MG63 (cell line): ENCODE data around the gene FADS1. TPM values are rescaled to one million over a fixed set of nuclear protein-coding genes. Genes with fewer than 3 reads are reported as not detected.

ENCODE experiments used
- DNase-seq: peaks from one replicate; pipeline ENCODE4 v3.0.0-alpha.2; 2020
- H3K27me3 ChIP-seq: fragments of 250-450 bp; sonication (Bioruptor Pico); 2 replicates; pipeline ENCODE4 v1.5.1; 2020; ENCODE audit warnings: mild to moderate bottlenecking, moderate library complexity
- H3K36me3 ChIP-seq: fragments of 250-450 bp; sonication (Bioruptor Pico); 2 replicates; pipeline ENCODE4 v1.5.1; 2020; ENCODE audit warnings: mild to moderate bottlenecking, moderate library complexity
- H3K4me3 ChIP-seq: fragments of 250-450 bp; sonication (Bioruptor Pico); 2 replicates; pipeline ENCODE4 v1.5.1; 2020; ENCODE audit warnings: mild to moderate bottlenecking, moderate library complexity
- H3K9me3 ChIP-seq: fragments of 250-450 bp; sonication (Bioruptor Pico); 2 replicates; pipeline ENCODE4 v1.5.1; 2020; ENCODE audit warnings: mild to moderate bottlenecking, moderate library complexity
- total RNA-seq: library from RNA; depleted of rRNA; stranded (reverse); fragments of >200 nt; shearing (Covaris generic); gene quantifications from 2 replicates; pipeline ENCODE4 v1.2.3, GENCODE V29; 2014; ENCODE audit warnings: low replicate concordance

FADS1 gene
- total RNA-seq, 1 experiment from 2014 or later: 28.3 TPM

GRCh38 chr11:61763930-61764605 lies 52.7 kb downstream of the FADS1 start:
- H3K4me3 ChIP-seq: no peak overlapping the region
- H3K9me3 ChIP-seq: no peaks in the 10 kb centered on the region
- no peaks in the 10 kb centered on the region for H3K36me3 ChIP-seq
- H3K27me3 ChIP-seq: no peaks in the 10 kb centered on the region
- no peak for DNase-seq

- H3K4me3 ChIP-seq: no peak overlapping the region
- H3K9me3 ChIP-seq: no peaks in the 10 kb centered on the region
- H3K36me3 ChIP-seq: no peaks in the 10 kb centered on the region
- no peak for DNase-seq
- no peaks in the 10 kb centered on the region for H3K27me3 ChIP-seq
Observed at GRCh38 chr11:61762798-61763197, 54.0 kb downstream of the FADS1 start.

GRCh38 chr11:61762223-61762615 lies 54.6 kb downstream of the FADS1 start:
- no peaks in the 10 kb centered on the region for H3K27me3 ChIP-seq

GRCh38 chr11:61761440-61762222 lies 55.2 kb downstream of the FADS1 start:
- Histone ChIP-seq H3K9me3 (no peaks in the 10 kb centered on the region), H3K27me3 (no peaks in the 10 kb centered on the region), H3K36me3 (no peaks in the 10 kb centered on the region), H3K4me3 (no peak overlapping the region)
- peak; percentile 19 for DNase-seq

More at GRCh38 chr11:61762223-61762615, 54.6 kb downstream of the FADS1 start:
- H3K36me3 ChIP-seq: no peaks in the 10 kb centered on the region
- DNase-seq: no peak
- H3K9me3 ChIP-seq: no peaks in the 10 kb centered on the region
- H3K4me3 ChIP-seq: no peak overlapping the region

- no peak for DNase-seq
- Histone ChIP-seq H3K4me3 (no peak overlapping the region), H3K27me3 (no peaks in the 10 kb centered on the region), H3K9me3 (no peaks in the 10 kb centered on the region), H3K36me3 (no peaks in the 10 kb centered on the region)
Observed at GRCh38 chr11:61760946-61761345, 55.9 kb downstream of the FADS1 start.

- Histone ChIP-seq H3K9me3 (no peaks in the 10 kb centered on the region), H3K4me3 (no peak overlapping the region), H3K36me3 (no peaks in the 10 kb centered on the region), H3K27me3 (no peaks in the 10 kb centered on the region)
- no peak for DNase-seq
Observed at GRCh38 chr11:61757213-61757862, 59.5 kb downstream of the FADS1 start.

DNA sequence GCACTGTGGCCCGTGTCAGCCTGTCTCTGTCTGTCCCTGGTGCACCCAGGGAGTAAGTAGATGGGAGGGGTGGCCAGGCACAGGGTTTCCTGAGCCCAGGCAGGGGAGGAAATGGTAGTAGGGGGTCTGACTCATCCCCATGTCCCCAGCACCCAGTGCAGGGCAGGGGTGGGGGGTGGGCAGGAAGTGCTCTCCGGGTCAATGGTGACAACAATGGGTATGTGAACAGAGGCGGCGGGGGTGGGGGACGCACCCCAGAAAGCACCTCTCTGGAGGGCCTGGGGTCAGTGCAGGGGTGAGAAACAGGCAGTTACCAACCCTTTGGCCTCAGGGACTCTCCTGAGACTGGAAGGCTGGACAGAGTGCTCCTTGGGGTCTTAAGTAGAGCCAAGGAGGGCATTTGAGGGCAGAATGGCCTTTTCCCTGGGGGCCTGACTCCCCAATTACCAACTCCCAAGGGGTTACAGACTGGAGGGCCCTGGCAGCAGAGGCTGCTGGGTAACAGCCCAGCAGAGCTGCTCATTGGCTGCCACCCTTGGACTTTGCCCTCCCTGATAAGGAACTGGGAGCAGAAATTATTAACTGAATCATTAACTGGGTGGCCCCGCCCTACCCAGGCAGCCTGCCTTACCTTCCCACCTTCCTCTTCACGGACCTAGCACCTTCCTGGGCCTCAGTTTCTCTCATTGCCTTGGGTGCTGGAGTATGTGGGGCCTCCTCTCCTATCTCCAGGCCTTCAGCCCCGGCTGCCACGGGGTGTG lies 60.2 kb downstream of the FADS1 start:
- H3K36me3 ChIP-seq: no peaks in the 10 kb centered on the region
- no peaks in the 10 kb centered on the region for H3K9me3 ChIP-seq
- H3K4me3 ChIP-seq: no peak overlapping the region
- no peaks in the 10 kb centered on the region for H3K27me3 ChIP-seq
- peak; percentile 65 for DNase-seq

- no peak overlapping the region for H3K4me3 ChIP-seq
- DNase-seq: no peak
- no peaks in the 10 kb centered on the region for H3K9me3 ChIP-seq
- no peaks in the 10 kb centered on the region for H3K36me3 ChIP-seq
- H3K27me3 ChIP-seq: no peaks in the 10 kb centered on the region
Observed at GRCh38 chr11:61756147-61756451, 60.7 kb downstream of the FADS1 start.

DNA sequence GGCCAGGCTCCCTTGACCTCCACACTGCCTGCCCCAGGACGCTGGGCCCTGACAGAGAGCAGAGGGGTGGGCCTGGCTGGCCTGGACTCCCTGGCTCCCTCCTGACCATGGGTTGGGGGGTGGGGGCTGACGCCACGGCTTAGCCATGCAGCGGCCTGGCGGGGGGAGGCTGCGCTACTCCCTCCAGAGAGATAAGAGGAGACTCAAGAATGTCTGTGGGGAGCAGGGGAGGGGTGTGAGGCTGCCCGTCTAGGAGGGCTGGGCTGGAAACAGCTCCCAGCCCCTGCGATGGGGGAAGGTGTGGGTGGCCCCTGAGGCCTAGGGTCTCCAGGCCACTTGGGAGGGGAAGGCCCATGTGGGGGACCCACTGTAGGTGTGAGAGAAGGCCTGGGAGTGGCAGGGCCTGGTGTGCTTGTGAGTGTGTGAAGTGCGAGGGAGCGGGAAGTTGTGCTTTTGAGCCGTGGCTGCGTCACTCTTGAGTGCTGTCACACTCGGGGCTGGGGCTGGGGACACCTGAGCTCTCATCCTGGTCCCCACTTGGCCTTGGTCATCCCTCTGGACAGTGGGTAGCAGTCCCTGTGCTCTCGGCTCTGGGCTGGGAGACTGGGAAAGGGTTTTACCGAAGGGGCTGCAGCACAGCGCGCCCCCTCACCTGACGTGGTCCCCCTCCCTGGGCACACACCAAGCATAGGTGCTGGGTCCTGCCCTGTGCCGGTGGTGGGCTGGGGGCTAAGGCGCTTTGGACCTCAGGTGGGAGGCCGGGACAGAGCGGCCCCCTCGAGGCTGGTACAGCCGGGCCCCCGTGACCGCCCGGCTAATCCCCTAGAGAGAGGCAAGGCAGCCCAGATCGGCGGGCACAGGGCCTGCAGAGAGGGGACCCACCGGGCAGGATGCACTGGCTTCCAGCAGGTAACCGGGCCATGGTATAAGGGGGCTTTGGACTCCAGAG lies 62.0 kb downstream of the FADS1 start:
- no peaks in the 10 kb centered on the region for H3K9me3 ChIP-seq
- no peak for DNase-seq

DNA sequence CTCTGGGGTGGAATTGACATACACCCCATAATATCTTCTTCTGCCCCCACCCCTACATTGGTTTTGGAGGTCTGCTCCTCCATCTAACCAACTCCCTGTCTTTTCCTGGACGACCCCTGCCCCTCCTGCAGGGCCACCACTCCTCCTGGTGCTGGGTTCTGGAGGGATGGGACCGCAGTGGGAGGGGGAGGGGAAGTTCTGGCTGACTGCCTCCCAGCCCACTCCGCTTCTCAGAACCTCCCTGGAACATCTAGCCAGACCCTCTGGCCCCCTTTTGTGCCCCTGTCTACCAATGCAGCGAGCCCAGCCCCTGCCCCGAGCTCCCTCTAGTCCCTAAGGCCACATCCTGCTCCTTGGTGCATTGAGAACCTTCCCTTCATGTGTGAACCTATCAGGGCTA lies 63.1 kb downstream of the FADS1 start:
- Histone ChIP-seq H3K36me3 (no peaks in the 10 kb centered on the region), H3K9me3 (no peaks in the 10 kb centered on the region), H3K27me3 (no peaks in the 10 kb centered on the region), H3K4me3 (no peak overlapping the region)
- no peak for DNase-seq

More for the DNA sequence above, 62.0 kb downstream of the FADS1 start:
- Histone ChIP-seq H3K4me3 (no peak overlapping the region), H3K36me3 (no peaks in the 10 kb centered on the region), H3K27me3 (no peaks in the 10 kb centered on the region)

- DNase-seq: no peak
- Histone ChIP-seq H3K4me3 (peak overlapping the region; percentile 35), H3K27me3 (no peaks in the 10 kb centered on the region), H3K9me3 (no peaks in the 10 kb centered on the region), H3K36me3 (no peaks in the 10 kb centered on the region)
Observed at GRCh38 chr11:61752925-61753521, 63.8 kb downstream of the FADS1 start.

DNA sequence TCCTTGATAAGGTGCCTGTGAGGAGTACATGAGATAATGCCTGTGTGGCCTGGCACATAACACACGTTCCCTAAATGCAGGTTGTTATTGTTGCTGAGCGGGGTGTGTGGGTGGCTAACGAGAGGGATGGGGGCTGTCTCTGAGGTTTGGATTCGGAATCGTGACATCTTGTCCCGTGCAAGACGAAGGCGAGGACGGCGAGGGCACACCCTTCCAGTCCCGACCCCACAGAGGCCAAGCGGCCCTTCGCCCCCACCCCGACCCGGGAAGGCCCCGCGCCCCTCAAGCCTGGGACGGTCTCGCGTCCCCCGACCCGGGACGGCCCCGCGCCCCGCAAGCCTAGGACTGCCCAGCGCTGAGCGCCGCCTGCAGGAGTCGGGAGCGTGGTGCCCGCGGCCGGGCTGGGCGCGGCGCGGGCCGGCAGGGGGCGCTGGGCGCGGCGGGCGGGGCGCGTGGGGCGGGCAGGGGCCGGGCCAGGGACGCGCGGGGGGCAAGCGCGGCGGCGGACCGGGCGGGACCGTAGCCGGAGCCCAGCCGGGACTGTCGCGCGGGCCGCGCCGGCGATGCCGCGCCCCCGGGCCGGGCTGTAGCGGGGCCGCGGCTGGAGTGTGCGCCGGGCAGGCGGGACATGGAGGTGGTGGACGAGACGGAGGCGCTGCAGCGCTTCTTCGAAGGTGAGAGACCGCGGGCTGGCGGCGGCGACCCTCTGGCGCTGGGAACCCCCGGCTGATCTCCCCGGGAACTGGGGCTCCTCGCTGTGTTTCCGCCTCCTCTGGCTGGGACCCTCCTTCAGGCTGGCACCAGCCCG lies 64.5 kb downstream of the FADS1 start, which contains the start of gene MYRF:
TSS of gene MYRF (plus strand) at position 520 of the 808 bp plus-strand sequence. CDS start at position 629, 109 bp downstream.
- Histone ChIP-seq H3K36me3 (no peaks in the 10 kb centered on the region), H3K9me3 (no peaks in the 10 kb centered on the region), H3K4me3 (peak within 1 kb of the TSS; percentile 35), H3K27me3 (no peaks in the 10 kb centered on the region)
- DNase-seq: peak; percentile 51

- Histone ChIP-seq H3K4me3 (no peak overlapping the region), H3K27me3 (no peaks in the 10 kb centered on the region), H3K9me3 (no peaks in the 10 kb centered on the region), H3K36me3 (no peaks in the 10 kb centered on the region)
- no peak for DNase-seq
Observed at GRCh38 chr11:61751384-61751783, 65.4 kb downstream of the FADS1 start.

DNA sequence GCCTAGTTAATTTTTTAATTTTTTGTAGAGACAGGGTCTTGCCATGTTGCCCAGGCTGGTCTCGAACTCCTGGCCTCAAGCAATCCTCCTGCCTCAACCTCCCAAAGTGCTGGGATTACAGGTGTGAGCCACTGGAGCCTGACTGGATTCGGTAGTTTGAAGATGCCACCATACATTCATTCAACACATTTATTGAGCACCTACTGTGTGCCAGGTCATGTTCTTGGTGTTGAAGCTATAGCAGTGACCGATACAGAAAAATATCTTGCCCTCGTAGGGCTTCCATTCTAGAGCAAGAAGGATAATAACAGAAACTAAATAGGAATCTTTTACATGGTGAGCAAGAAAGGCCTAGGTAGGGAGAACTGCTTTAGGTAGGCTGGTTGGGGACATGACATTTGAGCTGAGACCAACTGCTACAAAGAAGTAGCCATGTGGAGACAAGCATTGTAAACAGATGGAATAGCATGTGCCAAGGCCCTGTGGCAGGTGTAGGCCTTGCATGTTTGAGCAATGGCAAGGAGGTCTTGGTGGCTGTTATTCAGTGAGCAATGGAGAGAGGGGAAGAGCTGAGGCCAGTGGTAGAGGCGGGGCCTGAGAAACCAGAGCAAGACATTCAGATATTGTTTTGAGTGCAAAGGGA lies 66.1 kb downstream of the FADS1 start:
- Histone ChIP-seq H3K27me3 (no peaks in the 10 kb centered on the region), H3K36me3 (no peaks in the 10 kb centered on the region), H3K4me3 (no peak overlapping the region), H3K9me3 (no peaks in the 10 kb centered on the region)
- DNase-seq: no peak
